H1 (cell line): ENCODE results near the gene ZSWIM7. TPM values are rescaled to one million over a fixed set of nuclear protein-coding genes. Genes with fewer than 3 reads are reported as not detected.

Experiments
- EGR1 ChIP-seq: IDR thresholded peaks from 2 replicates; pipeline ENCODE4 v1.6.1; 2011; ENCODE audit warnings: low read depth, low read length, borderline replicate concordance
- SP4 ChIP-seq: IDR thresholded peaks from 2 replicates; pipeline ENCODE4 v1.6.1; 2012; ENCODE audit warnings: low read length, inconsistent platforms
- polyA plus RNA-seq, 7 experiments: library from polyadenylated mRNA; depleted of rRNA in 3 of 7; stranded (reverse) in 5 of 7; unstranded in 2 of 7; fragments of >200 nt in 5 of 7; fragments of 200-250 nt in 2 of 7; gene quantifications; 1 replicate in 5 of 7; 2 replicates in 1 of 7; 4 replicates in 1 of 7; pipeline versions ENCODE4 v1.2.1 to v1.2.3, GENCODE V29; 2011 to 2013; ENCODE audit warnings: missing spikeins in 2 of 7, mixed read lengths in 2 of 7
- total RNA-seq: library from RNA; stranded (reverse); fragmentation: NEBNext Ultra II Directional; extraction: Animal tissue kit (Norgen Biotek cat#: 25700); gene quantifications from 2 replicates; pipeline ENCODE4 v1.2.1, GENCODE V29; 2021

ZSWIM7 gene
- total and polyA plus RNA-seq, 2 of the 8 experiments (the other 6 are each of a cell fraction or from before 2014, with no cell fraction given): 39.3 to 57.7 TPM

- TF ChIP-seq EGR1: no peak
- TF ChIP-seq SP4: no peak
Measured at GRCh38 chr17:16003841-16004240, 4.3 kb upstream of the ZSWIM7 start (continued).
